Endometrial microvascular endothelial cells (primary cell): ENCODE results near the gene STAT1. TPM values are rescaled to one million over a fixed set of nuclear protein-coding genes. Genes with fewer than 3 reads are reported as not detected.

Experiments used
- in situ Hi-C: cut with HindIII; loops from 2 replicates; pipeline ENCODE4 v1.10.0; 2017; ENCODE audit warnings: low sequenced_read_pairs, low pct_unique_long_range_greater_than_20kb; ENCODE audit errors: inconsistent ontology term
- total RNA-seq: library from RNA; depleted of rRNA; stranded (reverse); fragments of >200 nt; gene quantifications from one replicate; pipeline ENCODE4 v1.2.3, GENCODE V29; 2015; ENCODE audit errors: inconsistent ontology term

The STAT1 gene
- total RNA-seq, 1 donor from 2014 or later, result 65.8 TPM

DNA sequence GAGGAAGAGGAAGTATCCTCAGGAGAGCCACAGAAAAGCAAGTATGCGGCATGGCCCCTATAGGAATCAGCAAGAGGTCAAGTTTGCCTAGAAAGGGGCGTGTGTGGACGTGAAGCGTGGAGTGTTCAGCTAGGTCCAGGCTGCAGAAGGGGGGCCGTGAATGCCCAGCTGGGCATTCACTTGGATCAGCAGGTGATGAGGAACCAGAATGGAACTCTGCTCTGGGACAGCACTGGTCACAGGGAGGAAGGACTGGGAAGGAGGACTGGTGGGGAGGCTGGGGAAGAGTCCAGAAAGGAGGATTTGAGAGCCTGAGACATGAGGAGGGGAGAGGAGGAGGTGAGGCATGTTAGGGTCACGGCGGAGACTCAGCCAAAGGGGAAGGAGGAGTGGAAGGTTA is 19.8 kb downstream of the STAT1 start:
- in situ Hi-C loops, result no loop called here

DNA sequence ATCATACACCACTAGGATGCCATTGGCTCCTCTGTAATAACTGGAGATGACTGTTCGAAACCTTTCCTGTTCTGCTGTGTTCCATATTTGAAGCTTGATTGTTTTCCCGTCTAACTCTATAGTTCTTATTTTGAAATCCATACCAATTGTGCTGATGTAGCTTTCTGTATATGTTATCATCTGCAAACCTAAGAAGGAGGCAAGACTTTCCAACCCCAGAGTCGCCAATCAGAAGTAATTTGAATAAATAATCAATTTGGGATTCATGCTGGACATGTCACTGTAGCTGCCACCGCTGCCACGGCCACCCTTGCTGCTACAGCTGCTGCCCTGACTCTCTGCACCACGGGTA is 20.7 kb downstream of the STAT1 start:
- in situ Hi-C loops, result no loop called here

DNA sequence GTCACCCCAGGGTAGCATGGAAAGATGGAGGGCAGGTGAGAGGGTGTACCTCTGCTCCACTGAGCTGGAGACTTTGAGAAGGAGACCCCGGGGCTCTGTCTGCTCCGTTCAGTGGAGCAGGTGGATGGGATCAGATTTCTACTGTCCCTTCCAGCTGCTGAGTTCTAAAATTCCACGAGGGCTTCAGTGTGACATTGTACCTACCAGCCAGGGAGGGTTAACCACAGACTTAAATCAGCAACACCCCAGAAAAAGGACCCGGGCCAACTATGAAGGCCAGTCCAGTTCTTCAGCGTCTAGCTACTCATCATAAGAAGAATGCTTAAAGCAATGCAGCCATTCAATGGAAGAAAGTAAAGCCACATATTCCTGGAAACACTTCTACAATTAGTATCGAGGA is 23.8 kb downstream of the STAT1 start:
- in situ Hi-C loops, result no loop called here

DNA sequence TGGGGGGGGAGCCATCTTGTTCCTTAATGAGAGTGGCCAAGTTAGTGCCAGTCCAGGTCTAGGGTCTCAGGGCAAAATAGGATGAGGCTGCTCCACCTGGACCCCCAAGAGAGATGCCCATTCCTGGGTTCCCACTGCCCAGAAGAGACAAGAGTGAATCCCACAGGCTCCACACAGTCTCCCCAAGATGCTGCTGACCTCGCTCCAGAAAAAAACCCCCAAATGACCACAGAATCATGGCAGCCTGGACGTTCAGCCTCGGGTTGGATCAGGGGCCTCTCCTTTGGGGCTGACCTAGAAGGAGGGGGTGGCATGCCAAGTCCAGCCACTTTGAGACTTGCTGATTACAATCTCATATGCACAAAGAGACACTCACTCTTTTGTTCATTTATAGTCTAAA is 25.1 kb downstream of the STAT1 start:
- in situ Hi-C loops, result no loop called here

DNA sequence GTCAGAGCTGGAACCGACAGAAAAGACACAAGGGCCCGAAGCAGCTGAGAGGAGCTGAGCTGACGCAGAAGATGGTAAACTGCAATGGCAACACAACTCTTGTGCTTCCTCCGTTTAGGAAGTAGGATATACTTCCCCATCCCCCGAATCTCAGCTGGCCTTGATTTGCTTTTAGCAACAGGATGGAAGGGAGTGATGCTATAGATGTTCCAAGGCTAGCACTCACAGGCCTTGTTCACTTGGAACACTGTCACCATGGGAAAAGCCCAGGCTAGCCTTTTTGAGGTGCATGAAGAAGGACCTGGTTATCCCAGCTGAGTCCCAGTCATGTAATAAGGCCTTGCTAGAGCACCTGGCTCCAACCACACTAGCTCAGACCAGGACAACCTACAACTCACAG is 26.0 kb downstream of the STAT1 start:
- in situ Hi-C loops, result no loop called here

DNA sequence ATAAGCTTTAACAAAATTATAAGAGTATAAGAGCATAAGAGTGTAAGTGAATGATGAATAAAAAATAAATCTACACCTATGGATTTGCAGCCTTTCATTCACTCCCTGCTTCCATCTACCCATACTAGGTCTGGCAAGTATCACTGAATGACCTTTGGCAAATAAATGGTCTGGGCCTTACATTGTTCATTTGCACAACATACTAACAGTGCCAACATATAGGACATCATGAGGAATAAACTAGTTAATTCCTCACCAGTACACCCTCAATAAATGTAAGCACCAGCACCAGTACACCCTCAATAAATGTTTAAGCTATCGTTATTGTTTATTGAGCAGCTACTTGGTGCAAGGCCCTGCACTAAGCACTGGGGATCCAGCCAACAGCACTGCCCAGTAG is 26.9 kb downstream of the STAT1 start:
- in situ Hi-C loops, result no loop called here

DNA sequence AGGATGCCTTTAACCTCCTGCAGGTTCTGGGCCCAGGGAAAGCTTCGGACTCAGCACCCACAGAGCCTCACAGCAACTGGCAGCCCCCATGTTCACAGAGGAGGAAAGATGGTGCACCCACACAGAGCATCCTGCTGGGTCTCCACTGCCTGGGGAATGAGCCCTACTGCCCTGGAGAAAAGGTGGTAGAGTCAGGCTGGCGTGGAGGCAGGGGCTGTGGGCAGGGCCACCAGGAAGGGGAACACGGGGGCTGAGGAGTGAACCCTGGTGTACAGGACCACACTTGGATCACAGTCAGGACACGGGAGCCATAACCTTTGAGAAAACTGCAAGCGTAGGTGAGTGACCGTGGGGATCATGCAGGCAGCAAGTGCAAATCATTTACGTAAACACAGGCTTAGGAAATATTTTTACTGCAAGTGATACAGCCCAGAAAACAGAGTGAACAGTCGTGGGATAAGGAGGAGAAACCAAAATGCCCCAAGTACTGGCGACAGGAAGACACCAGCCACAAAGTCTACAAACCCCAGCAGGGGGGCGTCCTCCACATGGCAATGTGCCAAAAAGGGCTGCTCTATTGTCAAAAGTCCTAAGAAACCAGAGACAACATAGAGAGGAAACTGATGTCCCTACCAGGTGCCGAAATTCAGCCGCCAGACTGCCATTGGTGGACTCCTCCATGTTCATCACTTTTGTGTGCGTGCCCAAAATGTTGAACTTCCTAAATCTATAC is 27.6 kb downstream of the STAT1 start:
- in situ Hi-C loops, result no loop called here

DNA sequence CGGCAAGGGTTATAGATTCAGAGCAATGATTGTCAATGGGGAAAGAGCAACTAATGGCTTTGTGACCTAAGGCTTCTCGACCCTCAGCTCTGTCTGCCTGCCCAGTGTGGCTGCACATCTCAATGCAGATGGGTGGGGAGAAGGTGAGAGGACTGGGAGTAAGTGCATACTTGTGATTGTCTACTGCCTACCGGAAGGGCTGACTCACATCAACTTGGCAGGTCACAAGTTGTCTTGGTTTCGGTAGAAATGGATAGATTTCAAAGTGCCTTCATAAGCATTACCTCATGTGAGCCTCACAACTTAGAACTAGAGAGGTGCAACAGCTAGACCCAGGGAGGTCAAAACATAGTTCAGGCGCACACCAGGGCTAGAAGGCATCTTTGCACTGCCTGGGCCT is 29.4 kb downstream of the STAT1 start:
- in situ Hi-C loops, result no loop called here

DNA sequence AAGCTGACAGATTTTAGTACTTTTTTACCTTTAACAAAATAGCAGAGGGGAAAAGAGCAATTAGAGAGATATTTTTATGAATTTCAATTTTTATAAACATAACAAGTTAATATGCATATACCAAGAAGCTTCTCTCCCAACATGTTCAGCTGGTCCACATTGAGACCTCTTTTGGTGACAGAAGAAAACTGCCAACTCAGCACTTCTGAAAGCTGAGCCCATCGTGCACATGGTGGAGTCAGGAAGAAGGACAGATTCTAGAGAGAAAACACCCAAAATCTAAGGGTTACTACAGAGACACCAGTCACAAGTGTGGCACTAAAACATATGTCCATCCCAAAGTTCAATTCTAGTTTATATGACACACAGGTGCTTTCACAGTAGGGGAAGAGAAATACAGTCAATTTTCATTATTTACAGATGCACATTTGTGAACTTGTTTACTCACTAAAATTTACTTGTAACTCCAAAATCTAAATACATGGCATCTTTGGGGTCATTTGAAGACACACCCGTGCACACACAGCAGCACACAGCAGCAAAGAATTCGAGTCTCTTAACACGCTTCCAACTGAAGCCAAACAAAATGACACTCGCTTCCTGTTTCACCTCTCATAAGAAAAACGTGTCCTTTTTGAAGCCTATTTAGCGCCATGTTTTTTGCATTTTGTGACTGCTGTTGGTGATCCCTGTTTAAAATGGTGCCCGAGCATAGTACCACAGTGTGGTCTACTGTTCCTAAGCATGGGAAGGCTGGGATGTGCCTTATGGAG is 31.5 kb downstream of the STAT1 start:
- in situ Hi-C loops, result no loop called here

DNA sequence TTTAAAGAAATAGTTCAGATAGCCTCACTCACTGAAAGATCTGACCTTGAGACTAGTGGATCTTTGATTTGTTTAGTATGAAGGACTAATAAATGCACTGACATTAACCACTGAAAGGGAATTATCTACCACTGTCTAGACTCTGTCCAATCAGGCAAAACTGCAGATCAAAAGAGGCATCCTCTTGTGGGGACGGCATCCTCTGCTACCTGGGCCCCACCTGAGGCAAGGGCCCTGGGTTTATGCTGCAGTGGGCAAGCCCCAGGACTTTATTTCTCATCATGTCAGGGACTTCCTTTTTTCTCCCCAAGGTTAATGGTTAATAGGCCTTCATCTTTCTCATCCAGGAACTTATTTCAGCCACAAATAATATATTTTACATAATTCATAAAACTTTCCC is 32.2 kb downstream of the STAT1 start:
- in situ Hi-C loops, result no loop called here

DNA sequence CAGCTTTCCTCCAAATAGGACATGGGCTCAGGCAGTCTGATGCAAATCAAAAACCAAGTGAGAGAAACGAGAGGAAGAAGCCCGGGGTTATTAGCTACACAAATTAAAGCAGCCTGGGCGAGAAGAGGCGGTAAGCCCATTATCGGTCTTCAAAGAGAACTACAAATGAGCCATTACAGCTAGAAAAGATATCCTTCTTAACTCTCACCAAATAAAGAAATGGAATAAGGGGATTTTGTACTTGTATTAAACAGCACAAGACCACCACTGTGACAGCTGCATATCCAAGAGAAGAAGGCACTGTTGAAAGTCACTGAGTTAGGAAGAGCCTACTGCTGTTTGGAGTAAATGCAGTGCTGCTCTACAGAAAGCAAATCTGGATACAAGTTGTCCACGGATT is 32.6 kb downstream of the STAT1 start:
- in situ Hi-C loops, result no loop called here

DNA sequence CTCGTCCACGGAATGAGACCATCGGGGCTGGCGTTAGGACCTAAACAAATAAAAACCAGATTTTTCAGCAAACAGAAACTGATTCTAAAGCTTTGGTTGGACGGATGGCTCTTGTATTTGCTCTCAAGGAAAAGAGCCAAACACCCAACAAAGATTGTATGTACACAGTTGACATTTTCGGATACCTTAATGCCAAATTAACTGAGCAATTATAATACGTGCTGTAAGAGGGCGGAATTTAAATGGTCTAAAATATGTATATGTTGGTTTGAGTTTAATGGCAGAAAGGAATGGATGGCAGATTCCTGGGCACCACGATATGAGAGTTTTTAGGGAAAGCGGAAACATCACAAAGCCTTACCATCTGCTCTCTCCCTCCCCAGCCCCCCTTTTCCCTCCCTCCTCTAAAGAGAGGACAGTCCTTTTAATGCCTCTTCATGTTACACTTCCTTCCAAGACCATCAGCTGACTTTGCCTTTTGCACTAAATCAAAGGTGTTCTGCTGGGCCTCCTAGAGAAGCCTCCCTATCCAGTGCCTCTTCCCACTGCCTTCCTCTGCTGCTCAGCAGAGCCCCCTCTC is 33.3 kb downstream of the STAT1 start:
- in situ Hi-C loops, result no loop called here

DNA sequence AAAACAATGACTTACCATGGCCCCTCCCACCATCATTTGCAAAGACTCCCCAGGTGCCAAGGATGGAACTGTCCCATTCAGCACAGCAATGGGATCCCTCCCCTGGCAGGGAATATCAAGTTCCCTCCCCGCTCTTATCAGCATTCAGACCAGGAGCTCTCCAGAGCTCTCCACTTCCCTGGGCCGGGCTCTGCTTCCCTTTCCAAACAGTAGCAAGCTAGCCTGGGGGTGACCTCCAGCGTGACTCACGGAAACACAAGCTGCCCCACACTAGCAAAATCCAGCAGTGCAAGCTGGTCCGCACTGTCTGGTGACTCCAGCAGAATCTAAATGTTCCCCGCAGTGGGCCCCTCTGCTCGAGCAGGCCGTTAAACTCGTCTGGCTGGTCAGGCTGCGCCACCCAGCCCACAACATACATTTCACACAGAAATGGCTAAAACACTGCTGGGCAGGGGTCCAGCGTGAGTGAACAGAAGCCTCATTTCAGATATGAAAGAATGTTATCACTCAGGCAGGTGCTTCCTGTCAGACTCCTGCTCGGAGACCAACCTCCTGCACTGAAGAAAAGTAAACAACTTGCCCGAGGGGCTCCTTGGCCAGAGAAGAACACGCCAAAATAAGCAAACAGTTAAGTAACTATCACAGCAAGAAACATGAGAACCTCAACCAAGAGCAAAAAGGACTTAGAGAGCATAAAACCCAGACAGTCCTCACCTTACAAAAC is 33.9 kb downstream of the STAT1 start:
- in situ Hi-C loops, result no loop called here

DNA sequence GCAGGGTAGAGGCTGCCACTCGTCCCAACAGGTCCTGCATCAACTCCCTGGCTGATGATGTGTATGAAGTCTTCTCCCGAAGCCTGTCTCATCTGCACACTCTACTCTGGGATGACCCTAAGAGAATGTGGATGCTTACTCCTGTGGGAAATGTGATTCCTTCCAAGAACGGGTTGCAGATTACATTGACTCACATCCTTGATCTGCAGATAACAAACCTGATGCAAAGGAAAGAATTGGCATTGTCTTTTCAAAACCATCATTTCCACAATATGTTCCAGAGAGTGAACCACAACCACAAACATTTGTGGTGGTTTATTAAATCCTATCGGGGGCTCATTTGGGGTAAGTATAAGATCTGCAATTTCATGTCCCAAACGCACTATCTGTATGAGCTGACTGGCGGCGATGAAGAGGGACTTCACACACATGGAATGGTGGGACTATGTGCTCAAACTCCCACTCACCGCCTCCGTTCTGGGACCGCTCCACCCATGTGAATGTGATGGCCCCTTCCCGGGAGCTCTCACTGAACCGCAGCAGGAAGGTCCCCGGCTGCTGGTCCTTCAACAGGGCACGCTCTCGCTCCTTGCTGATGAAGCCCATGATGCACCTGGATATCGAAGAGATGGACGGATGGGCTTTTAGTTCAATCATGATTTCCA is 35.5 kb downstream of the STAT1 start:
- in situ Hi-C loops, result no loop called here

DNA sequence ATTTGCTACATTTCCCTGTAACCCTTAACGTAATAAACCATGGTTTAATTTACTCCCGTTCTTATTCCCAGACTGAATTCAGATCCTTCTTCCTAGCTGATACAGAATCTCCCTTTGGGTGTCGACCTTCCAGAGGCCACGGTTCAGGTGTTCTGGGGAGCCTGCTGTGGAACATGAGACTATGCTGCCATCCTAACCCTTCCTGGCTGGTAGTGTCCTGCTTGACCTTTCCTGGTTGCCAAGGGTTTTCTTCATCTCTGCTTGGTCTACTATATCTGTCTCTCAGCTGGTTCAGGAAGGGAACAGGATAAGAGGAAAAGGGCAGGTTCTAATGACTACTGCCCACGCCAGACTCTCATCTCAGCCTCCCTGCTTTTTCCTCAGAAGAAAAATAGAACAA is 36.5 kb downstream of the STAT1 start:
- in situ Hi-C loops, result no loop called here

DNA sequence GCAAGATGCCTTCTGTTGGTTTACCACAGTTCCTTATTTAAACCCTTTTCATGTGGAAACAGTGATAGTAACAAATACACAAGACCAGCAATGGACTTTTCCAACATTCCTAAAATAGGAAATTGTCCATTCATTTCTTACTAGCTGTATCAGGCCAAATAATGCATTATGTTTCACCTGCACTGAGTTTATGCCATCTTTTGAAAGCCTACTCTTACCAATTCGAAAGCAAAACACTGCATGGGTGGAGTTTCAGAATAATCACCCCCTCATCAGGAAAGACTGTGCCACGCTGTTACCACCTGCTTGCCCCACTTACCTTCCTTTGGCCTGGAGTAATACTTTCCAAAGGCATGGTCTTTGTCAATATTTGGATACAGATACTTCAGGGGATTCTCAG is 37.5 kb downstream of the STAT1 start:
- in situ Hi-C loops, result no loop called here

DNA sequence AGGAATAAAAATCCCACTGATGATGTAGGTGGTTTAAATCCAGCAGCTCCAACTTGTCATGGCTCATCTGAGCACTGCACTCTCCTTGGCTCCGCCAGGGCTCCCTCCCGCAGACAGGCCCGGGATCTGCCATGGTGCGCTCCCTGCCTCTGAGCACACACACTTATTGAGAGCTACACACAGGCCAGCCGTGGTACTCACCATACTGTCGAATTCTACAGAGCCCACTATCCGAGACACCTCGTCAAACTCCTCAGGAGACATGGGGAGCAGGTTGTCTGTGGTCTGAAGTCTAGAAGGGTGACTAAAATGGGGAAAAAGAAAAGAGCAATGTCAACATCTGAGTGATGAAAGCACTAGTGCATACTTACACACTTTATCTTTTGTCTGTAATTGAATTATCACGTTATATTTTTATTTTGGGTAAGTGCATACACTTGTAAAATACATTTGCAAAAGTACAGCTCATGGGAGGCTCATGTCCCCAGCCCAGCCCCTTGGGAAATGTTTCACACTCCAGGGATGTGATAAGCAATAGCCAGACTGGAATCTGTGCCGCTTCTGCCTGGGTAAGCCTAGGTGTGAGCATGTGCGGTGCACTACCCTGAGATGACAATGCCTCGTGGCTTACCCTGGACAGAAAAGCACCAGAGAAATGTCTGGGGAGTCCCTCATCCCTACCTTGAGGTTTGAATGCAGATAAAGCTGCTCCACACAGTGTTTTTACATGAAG is 39.2 kb downstream of the STAT1 start:
- in situ Hi-C loops, result no loop called here

DNA sequence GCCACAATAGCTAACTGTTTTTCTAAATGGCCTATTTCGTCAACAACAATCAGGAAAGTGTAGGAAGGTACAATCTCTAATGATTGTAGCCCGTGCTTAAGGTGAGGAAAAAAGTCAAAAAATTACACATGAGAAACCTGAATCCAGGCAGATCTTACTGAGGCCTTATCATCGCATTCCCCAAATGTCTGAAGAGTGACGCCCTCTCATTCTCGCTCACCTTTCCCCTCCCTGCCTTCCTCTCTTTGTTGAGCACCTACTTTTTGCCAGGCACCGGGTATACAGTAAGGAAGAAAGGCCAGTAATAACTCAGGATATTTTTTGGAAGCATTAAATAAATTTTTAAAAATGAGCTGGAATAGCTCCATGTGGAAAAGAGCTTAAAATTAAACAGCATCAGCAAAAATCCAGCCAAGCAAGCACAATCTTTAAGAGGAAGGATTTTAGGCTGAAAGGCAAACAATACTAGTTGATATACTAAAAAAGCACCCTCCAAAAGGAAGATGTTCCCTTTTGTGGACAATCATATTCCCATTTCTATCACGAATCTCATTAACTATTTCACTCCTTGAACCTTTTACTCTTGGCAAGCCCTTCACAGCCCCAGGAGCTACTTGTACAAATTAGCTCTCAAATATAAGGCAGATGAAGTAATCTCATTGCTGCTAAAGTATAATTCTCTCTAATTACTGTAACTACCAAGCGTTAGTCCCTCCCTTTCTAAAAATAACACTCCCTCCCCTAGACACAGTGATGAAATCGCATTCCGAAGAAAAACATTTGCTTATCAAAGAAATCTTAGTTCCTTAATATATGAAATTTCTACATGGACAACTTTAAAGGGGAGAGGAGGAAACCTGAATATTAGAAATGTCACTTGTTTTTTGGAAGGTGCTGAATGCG is 40.0 kb downstream of the STAT1 start:
- in situ Hi-C loops, result no loop called here
